Loucy (cell line): ENCODE results near the gene ZNF771.

ENCODE experiments used
- H2AFZ ChIP-seq: fragments of 200-600 bp; sonication (generic); 2 replicates; pipeline ENCODE4 v1.6.0; 2016; ENCODE audit warnings: antibody characterized with exemption, mild to moderate bottlenecking, low read length, moderate library complexity
- H3F3A ChIP-seq: fragments of 200-600 bp; 2 replicates; pipeline ENCODE4 v1.6.0; 2016; ENCODE audit warnings: antibody characterized with exemption, low read depth, mild to moderate bottlenecking
- H3K27me3 ChIP-seq: fragments of 200-600 bp; sonication (generic); 2 replicates; pipeline ENCODE4 v1.6.1; 2014; ENCODE audit warnings: low read length, mild to moderate bottlenecking; ENCODE audit not compliant: insufficient read depth, poor library complexity, severe bottlenecking
- H3K36me3 ChIP-seq: fragments of 200-600 bp; sonication (generic); 2 replicates; pipeline ENCODE4 v1.6.1; 2016; ENCODE audit warnings: low read length; ENCODE audit not compliant: insufficient read depth
- H3K4me1 ChIP-seq: fragments of 200-600 bp; sonication (generic); 2 replicates; pipeline ENCODE4 v1.5.1; 2014; ENCODE audit warnings: low read length, mild to moderate bottlenecking; ENCODE audit not compliant: insufficient read depth, poor library complexity, severe bottlenecking
- H3K4me2 ChIP-seq: fragments of 200-600 bp; sonication (generic); 2 replicates; pipeline ENCODE4 v1.6.0; 2014; ENCODE audit warnings: antibody characterized with exemption, low read length, low read depth, mild to moderate bottlenecking; ENCODE audit not compliant: poor library complexity, severe bottlenecking
- H3K4me3 ChIP-seq: fragments of 200-600 bp; sonication (generic); 2 replicates; pipeline ENCODE4 v1.5.1; 2014; ENCODE audit warnings: low read length, mild to moderate bottlenecking, mixed read lengths; ENCODE audit not compliant: poor library complexity, severe bottlenecking
- H3K79me2 ChIP-seq: fragments of 200-600 bp; sonication (generic); 2 replicates; pipeline ENCODE4 v1.6.1; 2014; ENCODE audit warnings: low read length; ENCODE audit not compliant: insufficient read depth
- H3K9ac ChIP-seq: fragments of 200-600 bp; sonication (generic); 2 replicates; pipeline ENCODE4 v1.6.0; 2014; ENCODE audit warnings: mild to moderate bottlenecking, low read depth, low read length, moderate library complexity; ENCODE audit not compliant: poor library complexity, severe bottlenecking
- H3K9me2 ChIP-seq: fragments of 200-600 bp; sonication (generic); replicated peaks from 2 replicates; pipeline ENCODE4 v1.6.1; 2016; ENCODE audit warnings: low read depth, low read length, mixed read lengths
- H3K9me3 ChIP-seq: fragments of 200-600 bp; sonication (generic); 2 replicates; pipeline ENCODE4 v1.6.1; 2014; ENCODE audit warnings: mild to moderate bottlenecking, antibody characterized with exemption, low read length, low read depth; ENCODE audit not compliant: insufficient read depth
- H4K20me1 ChIP-seq: fragments of 200-600 bp; sonication (generic); 2 replicates; pipeline ENCODE4 v1.6.0; 2014; ENCODE audit warnings: antibody characterized with exemption, low read length, mild to moderate bottlenecking; ENCODE audit not compliant: insufficient read depth, poor library complexity, severe bottlenecking
- CTCF ChIP-seq: fragments of 200-600 bp; sonication (generic); conservative IDR thresholded peaks from 2 replicates; pipeline ENCODE4 v1.5.1; 2014; ENCODE audit warnings: mild to moderate bottlenecking, antibody characterized with exemption, low read length
- EZH2phosphoT487 ChIP-seq: fragments of 200-600 bp; IDR thresholded peaks from 2 replicates; pipeline ENCODE4 v1.6.1; 2018; ENCODE audit warnings: antibody characterized with exemption, mild to moderate bottlenecking, moderate library complexity, borderline replicate concordance

The ZNF771 gene

GRCh38 chr16:30430428-30430970 is 23.1 kb downstream of the ZNF771 start:
- peak overlapping the region; percentile 37 for H3K9ac ChIP-seq
- no peaks in the 10 kb centered on the region for H3F3A ChIP-seq
- H2AFZ ChIP-seq = peak overlapping the region; percentile 92
- H3K9me2 ChIP-seq = no peaks in the 10 kb centered on the region
- no peaks in the 10 kb centered on the region for H3K36me3 ChIP-seq
- peaks cover 33% of the 10 kb centered on the region for H3K79me2 ChIP-seq
- TF ChIP-seq EZH2phosphoT487 (no peak), CTCF (peak; percentile 34; the same call in 1 of the 2 replicates)
- H3K4me1 ChIP-seq = peaks cover 17% of the 10 kb centered on the region
- H3K4me3 ChIP-seq = peak overlapping the region; percentile 43
- H3K4me2 ChIP-seq = peak overlapping the region; percentile 51
- H3K27me3 ChIP-seq = no peaks in the 10 kb centered on the region
- peaks cover 15% of the 10 kb centered on the region for H4K20me1 ChIP-seq
- no peaks in the 10 kb centered on the region for H3K9me3 ChIP-seq

- no peaks in the 10 kb centered on the region for H3K27me3 ChIP-seq
- no peak overlapping the region for H2AFZ ChIP-seq
- H3K9ac ChIP-seq = no peak overlapping the region
- H3K4me3 ChIP-seq = no peak overlapping the region
- TF ChIP-seq CTCF = no peak
- no peak for TF ChIP-seq EZH2phosphoT487
- peaks cover under 1% of the 10 kb centered on the region for H3K79me2 ChIP-seq
- H3K4me2 ChIP-seq = no peak overlapping the region
- H3K36me3 ChIP-seq = no peaks in the 10 kb centered on the region
- H4K20me1 ChIP-seq = no peaks in the 10 kb centered on the region
- H3K9me2 ChIP-seq = no peaks in the 10 kb centered on the region
- no peaks in the 10 kb centered on the region for H3K9me3 ChIP-seq
- no peaks in the 10 kb centered on the region for H3F3A ChIP-seq
- H3K4me1 ChIP-seq = peaks cover 6% of the 10 kb centered on the region
Measured at GRCh38 chr16:30434852-30435251, 27.4 kb downstream of the ZNF771 start.

GRCh38 chr16:30437511-30438046 is 30.2 kb downstream of the ZNF771 start:
- no peaks in the 10 kb centered on the region for H3K9me2 ChIP-seq
- no peaks in the 10 kb centered on the region for H3K36me3 ChIP-seq
- no peak overlapping the region for H3K9ac ChIP-seq
- H3K4me3 ChIP-seq = no peak overlapping the region
- H3F3A ChIP-seq = no peaks in the 10 kb centered on the region
- no peaks in the 10 kb centered on the region for H4K20me1 ChIP-seq
- no peak overlapping the region for H3K4me2 ChIP-seq
- H2AFZ ChIP-seq = no peak overlapping the region
- H3K27me3 ChIP-seq = no peaks in the 10 kb centered on the region
- no peaks in the 10 kb centered on the region for H3K9me3 ChIP-seq
- H3K4me1 ChIP-seq = no peaks in the 10 kb centered on the region
- no peaks in the 10 kb centered on the region for H3K79me2 ChIP-seq
- TF ChIP-seq CTCF = no peak
- no peak for TF ChIP-seq EZH2phosphoT487
